ENCODE data around the gene SURF1. TPM values are rescaled to one million over a fixed set of nuclear protein-coding genes. Genes with fewer than 3 reads are reported as not detected.

SURF1 gene
- total RNA-seq, 4 donors from 2014 or later, result 14.2 to 66.1 (median 50.2) TPM

- H3K27me3 ChIP-seq, result no peaks in the 10 kb centered on the region
- in situ Hi-C loops (cut with MboI; ENCODE audit: low pct_ligation_motif_present in 1 of 4, low pct_unique_long_range_greater_than_20kb in 1 of 4, low sequenced_read_pairs in 3 of 4) (loop anchor here in 1 of 4 donors (25.0 kb wide), 1 partner anchor 304 kb away; the partner anchor contains the start of gene GTF3C5), intact Hi-C loops (cut with DNase I; ENCODE audit: low total_unique reads) (no loop called here)
- peaks cover 0 to 10% (median 3%) of the 10 kb centered on the region in 4 donors for H3K36me3 ChIP-seq
- no peak for TF ChIP-seq POLR2A (IDR thresholded peaks at IDR 0.05)
- TF ChIP-seq POLR2AphosphoS5 (IDR thresholded peaks at IDR 0.05), result no peak
- no peak for TF ChIP-seq EP300 (IDR thresholded peaks at IDR 0.05; ENCODE audit: low read depth)
- TF ChIP-seq CTCF (IDR thresholded peaks at IDR 0.05), result no peak
- peaks cover 4 to 10% (median 8%) of the 10 kb centered on the region in 4 donors for H3K4me1 ChIP-seq
- WGBS, 2 donors (ENCODE audit: low coverage in 1 of 2), result 90% methylated on average over 15 of the region's 15 CpGs; no CpG with 5 or more reads in 1 of the 2 donors
- H3K27ac ChIP-seq, result peak overlapping the region; percentile 15 to 53 (median 40)
- peak; percentile 47 for DNase-seq
- H3K4me3 ChIP-seq, result no peak overlapping the region
- H3K9me3 ChIP-seq, result no peaks in the 10 kb centered on the region
Measured at GRCh38 chr9:133341369-133342068, 14.8 kb downstream of the SURF1 start.

- intact Hi-C loops (cut with DNase I; ENCODE audit: low total_unique reads) (no loop called here), in situ Hi-C loops (cut with MboI; ENCODE audit: low pct_ligation_motif_present in 1 of 4, low pct_unique_long_range_greater_than_20kb in 1 of 4, low sequenced_read_pairs in 3 of 4) (loop anchor here in 1 of 4 donors (25.0 kb wide), 1 partner anchor 304 kb away; the partner anchor contains the start of gene GTF3C5)
- H3K27ac ChIP-seq, result peak overlapping the region in 3 of 4 donors; percentile 15 to 49 (median 31)
- peaks cover 0 to 8% (median 7%) of the 10 kb centered on the region in 4 donors for H3K4me1 ChIP-seq
- H3K27me3 ChIP-seq, result no peaks in the 10 kb centered on the region
- DNase-seq, result no peak
- no peak overlapping the region for H3K4me3 ChIP-seq
- WGBS, 2 donors (ENCODE audit: low coverage in 1 of 2), result 80 to 87% methylated on average over 1 to 13 of the region's 13 CpGs
- no peaks in the 10 kb centered on the region for H3K9me3 ChIP-seq
- TF ChIP-seq CTCF (IDR thresholded peaks at IDR 0.05), result no peak
- no peak for TF ChIP-seq POLR2AphosphoS5 (IDR thresholded peaks at IDR 0.05)
- TF ChIP-seq POLR2A (IDR thresholded peaks at IDR 0.05), result no peak
- H3K36me3 ChIP-seq, result peaks cover 0 to 10% (median 3%) of the 10 kb centered on the region in 4 donors
Measured at GRCh38 chr9:133340916-133341315, 15.4 kb downstream of the SURF1 start.

- H3K27me3 ChIP-seq, result no peaks in the 10 kb centered on the region
- H3K4me1 ChIP-seq, result peaks cover 0 to 10% (median 8%) of the 10 kb centered on the region in 4 donors
- 84% methylated on average over 3 of the region's 3 CpGs; no CpG with 5 or more reads in 1 of the 2 donors for WGBS, 2 donors (ENCODE audit: low coverage in 1 of 2)
- no peaks in the 10 kb centered on the region for H3K9me3 ChIP-seq
- in situ Hi-C loops (cut with MboI; ENCODE audit: low pct_ligation_motif_present in 1 of 4, low pct_unique_long_range_greater_than_20kb in 1 of 4, low sequenced_read_pairs in 3 of 4), result loop anchor here in 1 of 4 donors (25.0 kb wide), 1 partner anchor 303 kb away; the partner anchor contains the start of gene GTF3C5
- TF ChIP-seq EP300 (IDR thresholded peaks at IDR 0.05; ENCODE audit: low read depth) (no peak), POLR2AphosphoS5 (IDR thresholded peaks at IDR 0.05) (no peak), CTCF (IDR thresholded peaks at IDR 0.05) (no peak), POLR2A (IDR thresholded peaks at IDR 0.05) (no peak)
- no peak for DNase-seq
- intact Hi-C loops (cut with DNase I; ENCODE audit: low total_unique reads), result no loop called here
- H3K4me3 ChIP-seq, result no peak overlapping the region
- peak overlapping the region in 1 of 4 donors; percentile 31 for H3K27ac ChIP-seq
- peaks cover 0 to 10% (median 3%) of the 10 kb centered on the region in 4 donors for H3K36me3 ChIP-seq
Measured at GRCh38 chr9:133340256-133340655, 16.0 kb downstream of the SURF1 start.

GRCh38 chr9:133339641-133340040, 16.6 kb downstream of the SURF1 start:
- Histone ChIP-seq H3K4me1 (peaks cover 0 to 16% (median 14%) of the 10 kb centered on the region in 4 donors), H3K9me3 (no peaks in the 10 kb centered on the region), H3K27me3 (no peaks in the 10 kb centered on the region), H3K4me3 (no peak overlapping the region), H3K27ac (peak overlapping the region in 2 of 4 donors; percentile 5 to 11), H3K36me3 (peaks cover 0 to 10% (median 3%) of the 10 kb centered on the region in 4 donors)
- in situ Hi-C loops (cut with MboI; ENCODE audit: low pct_ligation_motif_present in 1 of 4, low pct_unique_long_range_greater_than_20kb in 1 of 4, low sequenced_read_pairs in 3 of 4) (loop anchor here in 1 of 4 donors (25.0 kb wide), 1 partner anchor 302 kb away; the partner anchor contains the start of gene GTF3C5), intact Hi-C loops (cut with DNase I; ENCODE audit: low total_unique reads) (no loop called here)
- no peak for TF ChIP-seq EP300 (IDR thresholded peaks at IDR 0.05; ENCODE audit: low read depth)
- no peak for TF ChIP-seq CTCF (IDR thresholded peaks at IDR 0.05)
- TF ChIP-seq POLR2AphosphoS5 (IDR thresholded peaks at IDR 0.05), result no peak
- TF ChIP-seq POLR2A (IDR thresholded peaks at IDR 0.05), result no peak
- WGBS, 2 donors (ENCODE audit: low coverage in 1 of 2), result 83 to 100% methylated on average over 1 to 5 of the region's 5 CpGs
- no peak for DNase-seq
